K562 (cell line): ENCODE data around the gene LRCH1. TPM values are rescaled to one million over a fixed set of nuclear protein-coding genes. Genes with fewer than 3 reads are reported as not detected.

ENCODE experiments used
- ATAC-seq: fragments of 200-7000 bp; cut with Tn5 transposase; 3 replicates; pipeline ENCODE4 v1.9.1; 2020; ENCODE audit warnings: moderate library complexity
- BruUV-seq: library from RNA; stranded (reverse); fragments of 400-500 nt; replicated peaks from 2 replicates; lab custom pipeline; 2021; lab: Mats Ljungman, UMichigan
- CTCF ChIA-PET: fragments of 300-600 bp; formaldehyde crosslinking; extraction: SDS; loops from one replicate; lab custom pipeline; 2021; ENCODE audit warnings: low intra/inter-chr PET ratio; lab: Yijun Ruan, JAX
- POLR2A ChIA-PET: fragments of 300-600, 350-650 bp; sonication (Branson Sonifier 250); formaldehyde crosslinking; extraction: SDS; loops from one replicate; lab custom pipeline; 2021; ENCODE audit warnings: antibody characterized with exemption, inconsistent platforms; lab: Yijun Ruan, JAX
- DNase-seq, 4 experiments: peaks; one replicate each; pipeline versions ENCODE4 v3.0.0 to v3.0.0-alpha.2; 2011 to 2018; ENCODE audit warnings: low spot score in 3 of 4, mixed read lengths in 3 of 4; ENCODE audit errors: extremely low read depth in 1 of 4
- FAIRE-seq: peaks from 2 replicates; lab custom pipeline; 2011; peaks lifted over from hg19 to GRCh38; lab: Jason Lieb, UNC
- H2AFZ ChIP-seq: 2 replicates; pipeline ENCODE4 v1.6.0; 2011; ENCODE audit warnings: low read depth, low read length, control low read depth, inconsistent platforms
- H3K27ac ChIP-seq: fragments of 200-600 bp; 3 replicates; pipeline ENCODE4 v1.8.0; 2011; ENCODE audit warnings: low read depth, mild to moderate bottlenecking, control low read depth, inconsistent platforms, low read length, moderate library complexity, mixed read lengths; ENCODE audit errors: extremely low read depth
- H3K27me3 ChIP-seq, 2 experiments: fragments of 300-600 bp in 1 of 2; 2 replicates in 1 of 2; 3 replicates in 1 of 2; pipeline versions ENCODE4 v1.6.0 to v1.8.0; 2011; ENCODE audit warnings: inconsistent platforms in 2 of 2, low read length in 2 of 2, mild to moderate bottlenecking in 1 of 2, mixed read lengths in 1 of 2, moderate library complexity in 1 of 2; ENCODE audit not compliant: control insufficient read depth in 2 of 2, insufficient read depth in 2 of 2
- H3K36me3 ChIP-seq: fragments of 300-600 bp; 3 replicates; pipeline ENCODE4 v1.8.0; 2011; ENCODE audit warnings: mild to moderate bottlenecking, low read length, inconsistent platforms; ENCODE audit not compliant: control insufficient read depth, insufficient read depth
- H3K4me1 ChIP-seq, 2 experiments: fragments of 200-600 bp in 1 of 2; replicated peaks in 1 of 2; 2 replicates in 1 of 2; 3 replicates in 1 of 2; pipeline versions ENCODE4 v1.5.1 to v1.8.0; 2011; ENCODE audit warnings: inconsistent platforms in 2 of 2, low read length in 2 of 2, mild to moderate bottlenecking in 1 of 2, mixed read lengths in 1 of 2, moderate library complexity in 1 of 2; ENCODE audit not compliant: control insufficient read depth in 2 of 2, insufficient read depth in 2 of 2
- H3K4me2 ChIP-seq: 2 replicates; pipeline ENCODE4 v1.6.1; 2011; ENCODE audit warnings: low read length, control low read depth, inconsistent platforms, mixed read lengths; ENCODE audit not compliant: insufficient read depth
- H3K4me3 ChIP-seq: fragments of 200-600 bp; sonication (generic), shearing (Covaris generic); 2 replicates; pipeline ENCODE4 v1.5.1; 2016; ENCODE audit warnings: control low read depth, inconsistent platforms
- H3K79me2 ChIP-seq: fragments of 200-600 bp; 3 replicates; pipeline ENCODE4 v1.8.0; 2011; ENCODE audit warnings: low read length, inconsistent platforms; ENCODE audit not compliant: control insufficient read depth, insufficient read depth
- H3K9ac ChIP-seq, 2 experiments: 2 replicates each; pipeline versions ENCODE4 v1.6.0 to v1.6.1; 2011; ENCODE audit warnings: low read depth in 2 of 2, low read length in 2 of 2, control low read depth in 1 of 2, inconsistent platforms in 1 of 2, mild to moderate bottlenecking in 1 of 2, mixed read lengths in 1 of 2; ENCODE audit not compliant: insufficient read depth in 1 of 2
- H3K9me1 ChIP-seq: one replicate; pipeline ENCODE4 v1.6.0; 2011; ENCODE audit warnings: inconsistent platforms, mild to moderate bottlenecking, low read length, moderate library complexity; ENCODE audit not compliant: control insufficient read depth, insufficient read depth
- H3K9me3 ChIP-seq: replicated peaks from 2 replicates; pipeline ENCODE4 v1.5.1; 2011; ENCODE audit warnings: low read depth, low read length, inconsistent platforms; ENCODE audit not compliant: control insufficient read depth, insufficient read depth
- H4K20me1 ChIP-seq: replicated peaks from 2 replicates; pipeline ENCODE4 v1.6.1; 2011; ENCODE audit warnings: low read length, inconsistent platforms, mixed read lengths; ENCODE audit not compliant: control insufficient read depth, insufficient read depth
- BRF2 ChIP-seq: IDR thresholded peaks from 3 replicates; pipeline ENCODE4 v1.6.1; 2011; ENCODE audit warnings: borderline replicate concordance, mild to moderate bottlenecking; ENCODE audit not compliant: insufficient read length, insufficient read depth
- CBX1 ChIP-seq: sonication (generic); IDR thresholded peaks from 2 replicates; pipeline ENCODE4 v1.6.1; 2016; ENCODE audit warnings: antibody characterized with exemption, low read depth, mild to moderate bottlenecking
- CCAR2 ChIP-seq: fragments of 200-400 bp; formaldehyde crosslinking; IDR thresholded peaks from 2 replicates; pipeline ENCODE4 v1.6.1; 2017; ENCODE audit warnings: mild to moderate bottlenecking, low read depth, low read length
- CGGBP1 ChIP-seq: fragments of 250-450 bp; sonication (Bioruptor Pico); IDR thresholded peaks from 2 replicates; pipeline ENCODE4 v1.9.0; 2021; ENCODE audit warnings: mild to moderate bottlenecking
- CHD4 ChIP-seq: fragments of 200-600 bp; sonication (generic); IDR thresholded peaks from 3 replicates; pipeline ENCODE4 v1.6.1; 2012; ENCODE audit warnings: low read depth, mild to moderate bottlenecking, mixed read lengths, low read length, inconsistent platforms; ENCODE audit not compliant: insufficient read depth, insufficient replicate concordance, poor library complexity, severe bottlenecking
- CREBBP ChIP-seq: IDR thresholded peaks from one replicate; pipeline ENCODE4 v1.6.1; 2012; ENCODE audit warnings: low read depth, mild to moderate bottlenecking, control low read depth, inconsistent platforms, low read length
- E2F1 ChIP-seq: sonication (generic); formaldehyde crosslinking; IDR thresholded peaks from 2 replicates; pipeline ENCODE4 v1.8.1; 2023; ENCODE audit warnings: mild to moderate bottlenecking, missing genetic modification reagents, moderate library complexity
- EP400 ChIP-seq: fragments of 450-650 bp; IDR thresholded peaks from 2 replicates; pipeline ENCODE4 v1.6.1; 2017; ENCODE audit warnings: antibody characterized with exemption, mild to moderate bottlenecking, moderate library complexity
- FOXJ2 ChIP-seq: fragments of 200-800 bp; sonication (Bioruptor generic); IDR thresholded peaks from 2 replicates; pipeline ENCODE4 v1.6.1; 2016; ENCODE audit warnings: missing genetic modification characterization, missing compliant biosample characterization
- GABPB2 ChIP-seq: fragments of 250-450 bp; sonication (Bioruptor Pico); conservative IDR thresholded peaks from 2 replicates; pipeline ENCODE4 v1.5.1; 2021; ENCODE audit warnings: mild to moderate bottlenecking
- HDAC1 ChIP-seq, 2 experiments: fragments of 450-650 bp; IDR thresholded peaks; 2 replicates each; pipeline ENCODE4 v1.6.1; 2016 to 2017; ENCODE audit warnings: inconsistent platforms in 1 of 2, mild to moderate bottlenecking in 1 of 2, moderate library complexity in 1 of 2
- MAFG ChIP-seq: fragments of 450-650 bp; conservative IDR thresholded peaks from 2 replicates; pipeline ENCODE4 v1.6.1; 2016; ENCODE audit warnings: missing genetic modification characterization, missing compliant biosample characterization
- NCOR1 ChIP-seq: fragments of 450-650 bp; IDR thresholded peaks from 2 replicates; pipeline ENCODE4 v1.6.1; 2016; ENCODE audit warnings: mild to moderate bottlenecking, moderate library complexity
- TCF15 ChIP-seq: fragments of 250-450 bp; sonication (Bioruptor Pico); IDR thresholded peaks from 2 replicates; pipeline ENCODE4 v1.8.0; 2022; ENCODE audit warnings: moderate library complexity, mild to moderate bottlenecking, inconsistent platforms
- ZBED1 ChIP-seq: IDR thresholded peaks from 2 replicates; pipeline ENCODE4 v1.6.1; 2014
- ZBTB1 ChIP-seq: sonication (generic); formaldehyde crosslinking; IDR thresholded peaks from 2 replicates; pipeline ENCODE4 v1.8.1; 2023; ENCODE audit warnings: missing genetic modification reagents, low read depth, mild to moderate bottlenecking, borderline replicate concordance
- ZC3H11A ChIP-seq: IDR thresholded peaks from 2 replicates; pipeline ENCODE4 v1.6.1; 2012; ENCODE audit warnings: low read depth, low read length, improper control_type of control experiment
- ZFP36 ChIP-seq: fragments of 150-350 bp; IDR thresholded peaks from 2 replicates; pipeline ENCODE4 v1.6.1; 2018; ENCODE audit warnings: low read length, low read depth; ENCODE audit not compliant: partially characterized antibody
- ZKSCAN8 ChIP-seq: fragments of 200-800 bp; sonication (Bioruptor generic); IDR thresholded peaks from 2 replicates; pipeline ENCODE4 v1.6.1; 2016; ENCODE audit warnings: missing genetic modification characterization, missing compliant biosample characterization
- ZNF586 ChIP-seq: fragments of 450-650 bp; formaldehyde crosslinking; conservative IDR thresholded peaks from 2 replicates; pipeline ENCODE4 v1.4.0; 2020; ENCODE audit warnings: mild to moderate bottlenecking, moderate library complexity
- WGBS: fragments of 100-300 bp; shearing (Covaris generic); methylation state at CpG from one replicate; pipeline ENCODE4 v1.1.6; 2016; ENCODE audit warnings: low coverage, mixed read lengths; ENCODE audit not compliant: insufficient coverage; ENCODE audit errors: missing lambda C conversion rate; 5-methylcytosine and 5-hydroxymethylcytosine counted together
- in situ Hi-C: fragments of 300-500 bp; cut with MboI; formaldehyde crosslinking; loops from 4 replicates; pipeline ENCODE4 v1.15.0; 2018; ENCODE audit warnings: inconsistent platforms, mixed read lengths
- intact Hi-C: fragments of 100-400 bp; cut with micrococcal nuclease; formaldehyde crosslinking; loops from 2 replicates; pipeline ENCODE4 v1.14.2; 2022
- polyA plus RNA-seq, 8 experiments: library from polyadenylated mRNA; depleted of rRNA in 4 of 8; stranded (reverse) in 5 of 8; unstranded in 3 of 8; fragments of >200 nt; fragmentation: Nextera tagmentation in 2 of 8; fragmentation: Illumina TruSeq in 1 of 8; extraction: Ambion mirVana in 2 of 8; extraction: Trizol in 1 of 8; gene quantifications; 2 replicates each; pipeline versions ENCODE4 v1.2.1 to v1.2.3, GENCODE V29; 2011 to 2014; ENCODE audit warnings: inconsistent platforms in 1 of 8, missing spikeins in 1 of 8
- total RNA-seq, 7 experiments: library from RNA; depleted of rRNA in 6 of 7; stranded (reverse); fragments of >200 nt in 6 of 7; fragmentation: Illumina TruSeq in 2 of 7; extraction: Trizol in 2 of 7; gene quantifications; 2 replicates each; pipeline versions ENCODE4 v1.2.1 to v1.2.3, GENCODE V29; 2011 to 2021; ENCODE audit warnings: low replicate concordance in 1 of 7

The LRCH1 gene
- total and polyA plus RNA-seq, 9 of the 15 experiments (the other 6 are each of a cell fraction or from before 2014, with no cell fraction given) = 1.1 to 6.8 (median 3.7) TPM

GRCh38 chr13:46535002-46535401 lies 18.0 kb upstream of the LRCH1 start:
- Histone ChIP-seq H3K9me1 (no peaks in the 10 kb centered on the region), H3K27ac (no peak overlapping the region), H3K4me2 (no peak overlapping the region), H2AFZ (no peak overlapping the region), H3K27me3 (no peaks in the 10 kb centered on the region), H3K9me3 (no peaks in the 10 kb centered on the region), H3K4me1 (peaks cover 0 to 2% of the 10 kb centered on the region in 2 experiments; a peak in 3 of 5 replicates), H3K79me2 (no peaks in the 10 kb centered on the region), H4K20me1 (no peaks in the 10 kb centered on the region), H3K36me3 (no peaks in the 10 kb centered on the region), H3K4me3 (no peak overlapping the region), H3K9ac (no peak overlapping the region)
- WGBS = 4% methylated on average over 3 of the region's 4 CpGs
- intact Hi-C loops = no loop called here
- no peak for ATAC-seq
- no peak for DNase-seq
- BruUV-seq = no TSS peak
- no peak for FAIRE-seq
- in situ Hi-C loops = no loop called here
- TF ChIP-seq MAFG (tag) (no peak), HDAC1 (IDR thresholded peaks at IDR 0.05) (no peak), BRF2 (no peak), EP400 (no peak), ZNF586 (CRISPR knock-in tag) (no peak), CGGBP1 (CRISPR knock-in tag) (no peak), CCAR2 (no peak), FOXJ2 (no peak), TCF15 (no peak), E2F1 (CRISPR knock-in tag) (no peak), ZKSCAN8 (CRISPR knock-in tag) (no peak), ZFP36 (no peak), ZC3H11A (no peak), ZBTB1 (CRISPR knock-in tag) (no peak), ZBED1 (no peak), CBX1 (no peak), GABPB2 (CRISPR knock-in tag) (no peak), CHD4 (no peak), CREBBP (no peak), NCOR1 (no peak)
- POLR2A ChIA-PET = interaction anchor here (0.6 kb wide), 1 partner anchor 14 kb away, joined by 3 read pairs; no protein-coding TSS in a partner anchor
- CTCF ChIA-PET = no interaction called here
